PC-3 (cell line): Measurements from ENCODE around the gene RXFP2.

Experiments
- EZH2 ChIP-seq: fragments of 300-600 bp; sonication (generic); IDR thresholded peaks from one replicate; pipeline ENCODE4 v1.6.1; 2017; ENCODE audit warnings: antibody characterized with exemption, mild to moderate bottlenecking, low read length; ENCODE audit not compliant: unreplicated experiment
- TF ChIP-seq, protein P1 (sequence below): fragments of 300-600 bp; sonication (generic); conservative IDR thresholded peaks from 2 replicates; pipeline ENCODE4 v1.5.1; 2017; ENCODE audit warnings: antibody characterized with exemption, low read depth, mild to moderate bottlenecking, low read length

DNA sequence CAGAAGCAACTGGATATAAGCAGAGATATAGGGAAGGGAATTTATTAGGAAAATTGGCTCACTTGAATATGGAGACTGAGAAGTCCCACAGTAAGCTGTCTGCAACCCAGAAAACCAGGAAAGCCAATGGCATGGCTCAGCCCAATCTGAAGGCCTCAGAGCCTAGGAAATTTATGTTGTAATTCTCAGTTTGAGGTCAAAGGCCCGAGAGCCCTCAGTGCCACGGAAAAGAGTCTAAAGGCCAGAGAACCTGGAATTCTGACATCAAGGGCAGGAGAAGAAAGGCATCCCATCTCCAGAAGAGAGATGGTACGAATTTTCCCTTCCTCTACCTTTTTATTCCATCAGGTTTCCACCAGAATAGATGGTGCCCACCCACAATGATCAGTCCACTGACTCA, 20.1 kb upstream of the RXFP2 start:
- TF ChIP-seq, protein P1, sequence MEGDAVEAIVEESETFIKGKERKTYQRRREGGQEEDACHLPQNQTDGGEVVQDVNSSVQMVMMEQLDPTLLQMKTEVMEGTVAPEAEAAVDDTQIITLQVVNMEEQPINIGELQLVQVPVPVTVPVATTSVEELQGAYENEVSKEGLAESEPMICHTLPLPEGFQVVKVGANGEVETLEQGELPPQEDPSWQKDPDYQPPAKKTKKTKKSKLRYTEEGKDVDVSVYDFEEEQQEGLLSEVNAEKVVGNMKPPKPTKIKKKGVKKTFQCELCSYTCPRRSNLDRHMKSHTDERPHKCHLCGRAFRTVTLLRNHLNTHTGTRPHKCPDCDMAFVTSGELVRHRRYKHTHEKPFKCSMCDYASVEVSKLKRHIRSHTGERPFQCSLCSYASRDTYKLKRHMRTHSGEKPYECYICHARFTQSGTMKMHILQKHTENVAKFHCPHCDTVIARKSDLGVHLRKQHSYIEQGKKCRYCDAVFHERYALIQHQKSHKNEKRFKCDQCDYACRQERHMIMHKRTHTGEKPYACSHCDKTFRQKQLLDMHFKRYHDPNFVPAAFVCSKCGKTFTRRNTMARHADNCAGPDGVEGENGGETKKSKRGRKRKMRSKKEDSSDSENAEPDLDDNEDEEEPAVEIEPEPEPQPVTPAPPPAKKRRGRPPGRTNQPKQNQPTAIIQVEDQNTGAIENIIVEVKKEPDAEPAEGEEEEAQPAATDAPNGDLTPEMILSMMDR, result no peak
- TF ChIP-seq EZH2, result no peak
